ENCODE results near the gene EFNB2.

The EFNB2 gene

GRCh38 chr13:106479929-106480328, 55.5 kb downstream of the EFNB2 start:
- Histone ChIP-seq H4K20me1 (ENCODE audit: insufficient read depth, low read length) (no peaks in the 10 kb centered on the region), H3K27me3 (replicated peaks; ENCODE audit: insufficient read depth, low read length) (no peaks in the 10 kb centered on the region), H3K4me3 (ENCODE audit: low read length) (no peak overlapping the region), H3K9ac (ENCODE audit: low read length) (no peak overlapping the region), H3K79me2 (ENCODE audit: low read length) (no peaks in the 10 kb centered on the region), H3F3A (ENCODE audit: insufficient read depth, low read length) (no peaks in the 10 kb centered on the region), H2AFZ (ENCODE audit: low read length) (no peak overlapping the region), H3K9me2 (replicated peaks; ENCODE audit: insufficient read depth, low read length) (no peaks in the 10 kb centered on the region), H3K27ac (ENCODE audit: low read length) (no peak overlapping the region), H3K36me3 (replicated peaks; ENCODE audit: insufficient read depth, low read length) (no peaks in the 10 kb centered on the region), H3K9me3 (replicated peaks; ENCODE audit: insufficient read depth, low read length) (no peaks in the 10 kb centered on the region), H3K4me2 (ENCODE audit: low read depth, low read length) (no peak overlapping the region), H3K4me1 (ENCODE audit: low read length) (no peaks in the 10 kb centered on the region)
- TF ChIP-seq CTCF (IDR thresholded peaks at IDR 0.05; ENCODE audit: low read length): no peak
- TF ChIP-seq EZH2phosphoT487 (IDR thresholded peaks at IDR 0.05; ENCODE audit: low read length): no peak
- TF ChIP-seq EZH2 (optimal IDR thresholded peaks at IDR 0.05; ENCODE audit: low read depth, low read length): no peak
- DNase-seq: no peak

GRCh38 chr13:106478116-106478515, 57.3 kb downstream of the EFNB2 start:
- no peaks in the 10 kb centered on the region for H3K4me1 ChIP-seq (ENCODE audit: low read length)
- TF ChIP-seq EZH2phosphoT487 (IDR thresholded peaks at IDR 0.05; ENCODE audit: low read length): no peak
- TF ChIP-seq EZH2 (optimal IDR thresholded peaks at IDR 0.05; ENCODE audit: low read depth, low read length): no peak
- no peak for TF ChIP-seq CTCF (IDR thresholded peaks at IDR 0.05; ENCODE audit: low read length)
- H3K9me3 ChIP-seq (replicated peaks; ENCODE audit: insufficient read depth, low read length): no peaks in the 10 kb centered on the region
- no peak overlapping the region for H3K4me3 ChIP-seq (ENCODE audit: low read length)
- H4K20me1 ChIP-seq (ENCODE audit: insufficient read depth, low read length): no peaks in the 10 kb centered on the region
- DNase-seq: no peak
- no peak overlapping the region for H2AFZ ChIP-seq (ENCODE audit: low read length)
- no peaks in the 10 kb centered on the region for H3K79me2 ChIP-seq (ENCODE audit: low read length)
- H3K9me2 ChIP-seq (replicated peaks; ENCODE audit: insufficient read depth, low read length): no peaks in the 10 kb centered on the region
- H3K36me3 ChIP-seq (replicated peaks; ENCODE audit: insufficient read depth, low read length): no peaks in the 10 kb centered on the region
- H3F3A ChIP-seq (ENCODE audit: insufficient read depth, low read length): no peaks in the 10 kb centered on the region
- H3K27ac ChIP-seq (ENCODE audit: low read length): no peak overlapping the region
- H3K27me3 ChIP-seq (replicated peaks; ENCODE audit: insufficient read depth, low read length): no peaks in the 10 kb centered on the region
- no peak overlapping the region for H3K4me2 ChIP-seq (ENCODE audit: low read depth, low read length)
- H3K9ac ChIP-seq (ENCODE audit: low read length): no peak overlapping the region

- no peaks in the 10 kb centered on the region for H3K9me2 ChIP-seq (replicated peaks; ENCODE audit: insufficient read depth, low read length)
- H3K4me2 ChIP-seq (ENCODE audit: low read depth, low read length): no peak overlapping the region
- no peak overlapping the region for H3K27ac ChIP-seq (ENCODE audit: low read length)
- no peaks in the 10 kb centered on the region for H4K20me1 ChIP-seq (ENCODE audit: insufficient read depth, low read length)
- no peak overlapping the region for H3K9ac ChIP-seq (ENCODE audit: low read length)
- no peak overlapping the region for H3K4me3 ChIP-seq (ENCODE audit: low read length)
- TF ChIP-seq EZH2phosphoT487 (IDR thresholded peaks at IDR 0.05; ENCODE audit: low read length) (no peak), CTCF (IDR thresholded peaks at IDR 0.05; ENCODE audit: low read length) (no peak), EZH2 (optimal IDR thresholded peaks at IDR 0.05; ENCODE audit: low read depth, low read length) (no peak)
- no peaks in the 10 kb centered on the region for H3K36me3 ChIP-seq (replicated peaks; ENCODE audit: insufficient read depth, low read length)
- no peaks in the 10 kb centered on the region for H3K27me3 ChIP-seq (replicated peaks; ENCODE audit: insufficient read depth, low read length)
- no peaks in the 10 kb centered on the region for H3K79me2 ChIP-seq (ENCODE audit: low read length)
- no peak for DNase-seq
- no peak overlapping the region for H2AFZ ChIP-seq (ENCODE audit: low read length)
- H3K4me1 ChIP-seq (ENCODE audit: low read length): no peaks in the 10 kb centered on the region
- no peaks in the 10 kb centered on the region for H3F3A ChIP-seq (ENCODE audit: insufficient read depth, low read length)
- no peaks in the 10 kb centered on the region for H3K9me3 ChIP-seq (replicated peaks; ENCODE audit: insufficient read depth, low read length)
Observed at GRCh38 chr13:106477303-106477702, 58.2 kb downstream of the EFNB2 start.

Measured in MM.1S (cell line).